HG02885 (cell line): ENCODE results near the gene CYB5D1.

Experiments used
- ATAC-seq: cut with Tn5 transposase; IDR thresholded peaks from one replicate; pipeline ENCODE4 v1.9.1; 2021; ENCODE audit warnings: mild to moderate bottlenecking; ENCODE audit not compliant: unreplicated experiment, poor library complexity

The CYB5D1 gene

DNA sequence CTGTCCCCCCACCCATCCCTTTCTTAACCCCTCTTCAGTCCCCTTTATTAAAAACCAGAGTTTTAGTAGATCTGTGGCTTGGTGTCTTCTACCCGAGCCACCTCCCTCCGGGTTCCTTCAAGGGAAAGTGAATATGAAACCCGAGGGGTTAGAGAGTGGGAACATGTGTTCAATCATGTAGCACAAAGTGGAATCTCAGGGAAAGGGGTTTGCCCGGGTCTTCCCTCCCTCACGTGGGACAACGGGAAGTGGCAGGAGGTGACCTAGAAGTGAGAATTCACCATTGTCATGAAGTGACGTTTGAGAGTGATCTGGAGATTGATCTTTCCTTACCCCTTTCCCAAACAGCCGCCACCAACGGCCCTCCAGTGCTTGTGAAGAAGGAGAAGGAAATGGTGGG, 53.3 kb downstream of the CYB5D1 start:
- no peak for ATAC-seq
